ENCODE data around the gene CCDC51. TPM values are rescaled to one million over a fixed set of nuclear protein-coding genes. Genes with fewer than 3 reads are reported as not detected.

CCDC51 gene
- total and polyA plus RNA-seq, 2 donors (not counting 1 experiment from before 2014, with no cell fraction given), result 5.0 to 5.9 TPM

DNA sequence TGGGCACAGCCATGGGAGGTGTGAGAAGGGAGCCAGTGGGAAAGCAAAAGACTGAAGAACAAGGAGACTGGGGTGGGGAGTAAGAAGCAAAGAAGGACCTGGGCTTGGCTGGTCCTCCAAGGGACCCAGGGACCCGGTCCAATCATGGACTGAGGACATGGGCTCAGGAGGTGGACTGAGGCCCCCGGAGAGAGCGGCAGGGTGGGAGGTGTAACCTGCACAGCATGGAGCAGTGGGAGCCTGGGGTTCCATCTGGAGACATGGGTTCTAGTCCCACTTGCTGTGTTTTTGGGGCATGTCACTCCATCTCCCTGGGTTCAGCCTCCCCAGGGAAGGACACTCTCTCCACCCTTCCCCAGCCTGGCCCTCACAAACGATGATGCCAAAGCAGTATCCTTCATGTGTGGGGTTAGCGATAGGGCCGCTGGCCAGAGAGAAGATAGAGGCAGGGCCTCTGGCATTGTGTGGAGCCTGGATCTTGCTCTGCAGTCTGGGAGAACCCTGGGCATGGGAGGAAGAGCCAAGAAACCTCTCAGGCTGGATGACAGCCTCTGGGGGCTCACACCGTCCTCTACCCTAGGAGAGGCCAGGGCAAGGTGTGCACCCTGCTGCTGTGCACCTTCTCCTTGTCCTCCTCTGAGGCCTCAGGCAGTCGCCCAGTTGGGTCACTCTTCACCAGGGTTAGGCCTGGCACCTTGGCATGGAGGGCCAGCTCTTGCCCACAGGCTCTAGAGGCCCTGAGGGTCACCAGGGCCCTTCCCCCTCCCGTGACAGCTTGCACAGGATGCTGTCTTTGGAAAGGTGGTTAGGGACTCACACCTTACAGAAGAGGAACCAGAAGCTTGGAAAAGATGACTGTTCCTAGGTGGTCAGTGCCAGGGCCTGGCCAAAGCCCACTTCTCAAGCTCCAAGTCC is 41.9 kb downstream of the CCDC51 start:
- POLR2A ChIA-PET, result no interaction called here
- CTCF ChIA-PET, result interaction anchor here (4.3 to 8.0 kb wide), 3 partner anchors 36 to 155 kb away, joined by 130 to 330 read pairs (median 190); partner anchors contain the start of genes CCDC51, PFKFB4, PLXNB1 and SHISA5
- H3K36me3 ChIP-seq (replicated peaks in 1 of 2; ENCODE audit: control extremely low read depth in 1 of 2, control insufficient read depth in 1 of 2, extremely low read depth in 1 of 2, insufficient read depth in 2 of 2, low read length in 1 of 2), result no peaks in the 10 kb centered on the region
- ATAC-seq (ENCODE audit: low read depth) (no peak), DNase-seq (no peak)
- H3K4me3 ChIP-seq (ENCODE audit: control extremely low read depth in 1 of 5, extremely low read depth in 1 of 5, insufficient read depth in 1 of 5, low read depth in 2 of 5, low read length in 4 of 5), result no peak overlapping the region
- H3K4me1 Mint-ChIP-seq, result no peaks in the 10 kb centered on the region
- no peaks in the 10 kb centered on the region for H3K4me1 ChIP-seq (ENCODE audit: control insufficient read depth in 2 of 2, insufficient read depth in 2 of 2, low read length in 2 of 2)
- no peak overlapping the region for H3K4me3 Mint-ChIP-seq
- H3K79me2 ChIP-seq (ENCODE audit: control insufficient read depth, insufficient read depth, low read length), result no peaks in the 10 kb centered on the region
- intact Hi-C loops (cut with micrococcal nuclease), result no loop called here
- peaks cover 24% of the 10 kb centered on the region for H3K27me3 Mint-ChIP-seq
- H3K9me3 Mint-ChIP-seq (ENCODE audit: insufficient read depth), result no peaks in the 10 kb centered on the region
- H3K27ac ChIP-seq (ENCODE audit: low read length in 2 of 2), result no peak overlapping the region
- no peaks in the 10 kb centered on the region for H4K20me1 ChIP-seq (ENCODE audit: control insufficient read depth, insufficient read depth, low read length, poor library complexity, severe bottlenecking)
- no peak overlapping the region for H3K4me2 ChIP-seq (replicated peaks; ENCODE audit: low read depth, low read length, poor library complexity, severe bottlenecking)
- TF ChIP-seq, protein P1, sequence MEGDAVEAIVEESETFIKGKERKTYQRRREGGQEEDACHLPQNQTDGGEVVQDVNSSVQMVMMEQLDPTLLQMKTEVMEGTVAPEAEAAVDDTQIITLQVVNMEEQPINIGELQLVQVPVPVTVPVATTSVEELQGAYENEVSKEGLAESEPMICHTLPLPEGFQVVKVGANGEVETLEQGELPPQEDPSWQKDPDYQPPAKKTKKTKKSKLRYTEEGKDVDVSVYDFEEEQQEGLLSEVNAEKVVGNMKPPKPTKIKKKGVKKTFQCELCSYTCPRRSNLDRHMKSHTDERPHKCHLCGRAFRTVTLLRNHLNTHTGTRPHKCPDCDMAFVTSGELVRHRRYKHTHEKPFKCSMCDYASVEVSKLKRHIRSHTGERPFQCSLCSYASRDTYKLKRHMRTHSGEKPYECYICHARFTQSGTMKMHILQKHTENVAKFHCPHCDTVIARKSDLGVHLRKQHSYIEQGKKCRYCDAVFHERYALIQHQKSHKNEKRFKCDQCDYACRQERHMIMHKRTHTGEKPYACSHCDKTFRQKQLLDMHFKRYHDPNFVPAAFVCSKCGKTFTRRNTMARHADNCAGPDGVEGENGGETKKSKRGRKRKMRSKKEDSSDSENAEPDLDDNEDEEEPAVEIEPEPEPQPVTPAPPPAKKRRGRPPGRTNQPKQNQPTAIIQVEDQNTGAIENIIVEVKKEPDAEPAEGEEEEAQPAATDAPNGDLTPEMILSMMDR (IDR thresholded peaks at IDR 0.05), result no peak
- no peak for TF ChIP-seq EZH2 (IDR thresholded peaks at IDR 0.05; ENCODE audit: borderline replicate concordance, insufficient read depth, low read depth, low read length, poor library complexity, severe bottlenecking)
- no peak overlapping the region for H3K9ac ChIP-seq (ENCODE audit: low read length)
- no peak overlapping the region for H3K27ac Mint-ChIP-seq
- 91% methylated on average over 8 of the region's 9 CpGs for WGBS (ENCODE audit: insufficient coverage)
- H3K9me3 ChIP-seq (ENCODE audit: control extremely low read depth in 1 of 3, control insufficient read depth in 2 of 3, insufficient read depth in 1 of 3, low read length in 2 of 3), result no peaks in the 10 kb centered on the region
- no peak overlapping the region for H2AFZ ChIP-seq (ENCODE audit: insufficient read depth, low read depth, low read length, poor library complexity, severe bottlenecking)
- peaks cover 0 to 6% (median 2%) of the 10 kb centered on the region in 4 experiments for H3K27me3 ChIP-seq (replicated peaks in 1 of 4; ENCODE audit: control extremely low read depth in 1 of 4, control insufficient read depth in 3 of 4, insufficient read depth in 4 of 4, low read length in 3 of 4)

DNA sequence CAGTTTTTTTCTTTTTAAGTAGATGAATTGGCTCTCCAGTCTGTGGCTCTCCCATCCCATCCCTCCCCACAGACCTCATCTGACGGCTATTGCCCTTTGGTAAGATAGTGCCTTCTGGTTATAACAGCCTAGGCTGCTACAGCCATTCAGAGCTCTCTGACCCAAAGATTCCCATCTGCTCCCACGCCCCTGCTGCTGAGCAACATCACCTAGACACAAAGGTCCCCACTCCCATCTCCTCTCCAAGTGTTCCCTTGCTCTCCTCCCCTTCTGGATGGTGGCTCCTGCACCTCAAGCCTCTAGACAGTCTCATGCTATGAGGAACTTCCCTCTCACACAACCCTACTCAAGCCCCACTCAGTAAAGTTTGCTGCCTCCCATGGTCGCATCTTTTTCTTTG is 44.2 kb downstream of the CCDC51 start:
- Histone ChIP-seq H4K20me1 (ENCODE audit: control insufficient read depth, insufficient read depth, low read length, poor library complexity, severe bottlenecking) (no peaks in the 10 kb centered on the region), H2AFZ (ENCODE audit: insufficient read depth, low read depth, low read length, poor library complexity, severe bottlenecking) (no peak overlapping the region), H3K4me2 (replicated peaks; ENCODE audit: low read depth, low read length, poor library complexity, severe bottlenecking) (no peak overlapping the region), H3K4me3 (ENCODE audit: control extremely low read depth in 1 of 5, extremely low read depth in 1 of 5, insufficient read depth in 1 of 5, low read depth in 2 of 5, low read length in 4 of 5) (no peak overlapping the region), H3K36me3 (replicated peaks in 1 of 2; ENCODE audit: control extremely low read depth in 1 of 2, control insufficient read depth in 1 of 2, extremely low read depth in 1 of 2, insufficient read depth in 2 of 2, low read length in 1 of 2) (no peaks in the 10 kb centered on the region), H3K27me3 (replicated peaks in 1 of 4; ENCODE audit: control extremely low read depth in 1 of 4, control insufficient read depth in 3 of 4, insufficient read depth in 4 of 4, low read length in 3 of 4) (peaks cover 0 to 6% (median 2%) of the 10 kb centered on the region in 4 experiments), H3K9ac (ENCODE audit: low read length) (no peak overlapping the region), H3K27ac (ENCODE audit: low read length in 2 of 2) (no peak overlapping the region), H3K4me1 (ENCODE audit: control insufficient read depth in 2 of 2, insufficient read depth in 2 of 2, low read length in 2 of 2) (no peaks in the 10 kb centered on the region), H3K9me3 (ENCODE audit: control extremely low read depth in 1 of 3, control insufficient read depth in 2 of 3, insufficient read depth in 1 of 3, low read length in 2 of 3) (no peaks in the 10 kb centered on the region), H3K79me2 (ENCODE audit: control insufficient read depth, insufficient read depth, low read length) (no peaks in the 10 kb centered on the region)
- Mint-ChIP-seq H3K9me3 (ENCODE audit: insufficient read depth) (no peaks in the 10 kb centered on the region), H3K4me3 (no peak overlapping the region), H3K27ac (no peak overlapping the region), H3K4me1 (no peaks in the 10 kb centered on the region), H3K27me3 (peaks cover 39% of the 10 kb centered on the region)
- DNase-seq, result no peak
- 82% methylated on average over 2 of the region's 3 CpGs for WGBS (ENCODE audit: insufficient coverage)
- POLR2A ChIA-PET, result interaction anchor here (0.7 kb wide), 1 partner anchor 910 kb away, joined by 4 read pairs; no protein-coding TSS in a partner anchor
- no peak for TF ChIP-seq EZH2 (IDR thresholded peaks at IDR 0.05; ENCODE audit: borderline replicate concordance, insufficient read depth, low read depth, low read length, poor library complexity, severe bottlenecking)
- TF ChIP-seq, protein P1 (IDR thresholded peaks at IDR 0.05), result no peak
- no peak for ATAC-seq (ENCODE audit: low read depth)
- intact Hi-C loops (cut with micrococcal nuclease), result no loop called here
- CTCF ChIA-PET, result interaction anchor here (0.7 to 2.8 kb wide), 2 partner anchors 41 to 155 kb away, joined by 3 to 9 read pairs; no protein-coding TSS in a partner anchor

Data from B cell (primary cell).